GM19239 (cell line): Measurements from ENCODE around the gene TBC1D8.

Experiments used
- DNase-seq: peaks from one replicate; pipeline ENCODE4 v3.0.0; 2011; ENCODE audit warnings: low spot score; ENCODE audit not compliant: insufficient read length
- FAIRE-seq: peaks from 2 replicates; lab custom pipeline; 2011; peaks lifted over from hg19 to GRCh38; lab: Jason Lieb, UNC

TBC1D8 gene

GRCh38 chr2:100986157-100986556, 165.0 kb downstream of the TBC1D8 start:
- FAIRE-seq, result no peak
- no peak for DNase-seq

GRCh38 chr2:100984892-100985307, 166.3 kb downstream of the TBC1D8 start:
- peak; percentile 88 for FAIRE-seq
- peak; percentile 64 for DNase-seq

- FAIRE-seq (no peak), DNase-seq (no peak)
These were observed 167.4 kb downstream of the TBC1D8 start for GRCh38 chr2:100983684-100984310.

GRCh38 chr2:100983201-100983600, 168.0 kb downstream of the TBC1D8 start:
- DNase-seq (no peak), FAIRE-seq (no peak)

- no peak for DNase-seq
- no peak for FAIRE-seq
These were observed 168.7 kb downstream of the TBC1D8 start for GRCh38 chr2:100982431-100982861.

GRCh38 chr2:100981011-100981410, 170.2 kb downstream of the TBC1D8 start:
- FAIRE-seq (no peak), DNase-seq (no peak)

- FAIRE-seq, result no peak
- no peak for DNase-seq
These were observed 171.1 kb downstream of the TBC1D8 start for GRCh38 chr2:100980046-100980445.

GRCh38 chr2:100978582-100979191, 172.5 kb downstream of the TBC1D8 start:
- no peak for DNase-seq
- no peak for FAIRE-seq

GRCh38 chr2:100977511-100977910, 173.7 kb downstream of the TBC1D8 start:
- no peak for DNase-seq
- no peak for FAIRE-seq

- FAIRE-seq, result peak; percentile 71
- peak; percentile 36 for DNase-seq
These were observed 174.4 kb downstream of the TBC1D8 start for GRCh38 chr2:100976645-100977391.

- no peak for DNase-seq
- no peak for FAIRE-seq
These were observed 175.1 kb downstream of the TBC1D8 start for GRCh38 chr2:100976061-100976460.

GRCh38 chr2:100975521-100975785, 175.7 kb downstream of the TBC1D8 start:
- no peak for DNase-seq
- no peak for FAIRE-seq

GRCh38 chr2:100974712-100975520, 176.3 kb downstream of the TBC1D8 start:
- no peak for DNase-seq
- no peak for FAIRE-seq

GRCh38 chr2:100972452-100972851, 178.7 kb downstream of the TBC1D8 start:
- FAIRE-seq, result no peak

GRCh38 chr2:100971221-100971620, 180.0 kb downstream of the TBC1D8 start:
- FAIRE-seq (no peak), DNase-seq (no peak)

More at GRCh38 chr2:100972452-100972851, 178.7 kb downstream of the TBC1D8 start:
- DNase-seq, result no peak

GRCh38 chr2:100969998-100970397, 181.2 kb downstream of the TBC1D8 start:
- DNase-seq (no peak), FAIRE-seq (no peak)

- DNase-seq (no peak), FAIRE-seq (no peak)
These were observed 182.7 kb downstream of the TBC1D8 start for GRCh38 chr2:100968146-100969145.

GRCh38 chr2:100967716-100968115, 183.5 kb downstream of the TBC1D8 start:
- DNase-seq (no peak), FAIRE-seq (no peak)

- FAIRE-seq (no peak), DNase-seq (no peak)
These were observed 185.6 kb downstream of the TBC1D8 start for GRCh38 chr2:100965596-100965995.
